GM12878 (cell line): ENCODE measurements around the gene SGO1. TPM values are rescaled to one million over a fixed set of nuclear protein-coding genes. Genes with fewer than 3 reads are reported as not detected.
A peak's percentile ranks its signal among the peaks of the same experiment; 100 is the strongest.

Experiments used
- BMI1 ChIP-seq: fragments of 450-650 bp; IDR thresholded peaks from 2 replicates; pipeline ENCODE4 v1.6.1; 2016; ENCODE audit warnings: mild to moderate bottlenecking, moderate library complexity, borderline replicate concordance
- ESRRA ChIP-seq: IDR thresholded peaks from 2 replicates; pipeline ENCODE4 v1.6.1; 2012; ENCODE audit warnings: mild to moderate bottlenecking, low read length, improper control_type of control experiment
- ETV6 ChIP-seq, 2 experiments: fragments of 450-650 bp in 1 of 2; IDR thresholded peaks in 1 of 2; conservative IDR thresholded peaks in 1 of 2; 2 replicates each; pipeline ENCODE4 v1.6.1; 2014; ENCODE audit warnings: antibody characterized with exemption in 1 of 2, borderline replicate concordance in 1 of 2, low read depth in 1 of 2, mild to moderate bottlenecking in 1 of 2, moderate library complexity in 1 of 2
- HDAC2 ChIP-seq: fragments of 200-600 bp; sonication (generic); IDR thresholded peaks from 2 replicates; pipeline ENCODE4 v1.6.1; 2017
- IKZF1 ChIP-seq: fragments of 450-650 bp; conservative IDR thresholded peaks from 2 replicates; pipeline ENCODE4 v1.6.1; 2017; ENCODE audit warnings: antibody characterized with exemption, mild to moderate bottlenecking
- JUNB ChIP-seq: IDR thresholded peaks from 2 replicates; pipeline ENCODE4 v1.6.1; 2016; ENCODE audit warnings: antibody characterized with exemption, mild to moderate bottlenecking
- NFXL1 ChIP-seq: fragments of 450-650 bp; IDR thresholded peaks from 2 replicates; pipeline ENCODE4 v1.6.1; 2017; ENCODE audit warnings: antibody characterized with exemption, mild to moderate bottlenecking, borderline replicate concordance
- NRF1 ChIP-seq: conservative IDR thresholded peaks from 2 replicates; pipeline ENCODE4 v1.6.1; 2011; ENCODE audit warnings: mild to moderate bottlenecking, low read depth, low read length, improper control_type of control experiment
- PAX5 ChIP-seq: IDR thresholded peaks from 2 replicates; pipeline ENCODE4 v1.6.1; 2011; ENCODE audit warnings: low read depth, low read length, borderline replicate concordance
- POLR2AphosphoS2 ChIP-seq: IDR thresholded peaks from 2 replicates; pipeline ENCODE4 v1.6.1; 2011; ENCODE audit warnings: low read depth, mild to moderate bottlenecking, low read length, improper control_type of control experiment, moderate library complexity
- POU2F2 ChIP-seq: IDR thresholded peaks from 3 replicates; pipeline ENCODE4 v1.6.1; 2011; ENCODE audit warnings: low read depth, mild to moderate bottlenecking, low read length, borderline replicate concordance
- RFX5 ChIP-seq: IDR thresholded peaks from 2 replicates; pipeline ENCODE4 v1.6.1; 2011; ENCODE audit warnings: low read depth, low read length, improper control_type of control experiment
- RUNX3 ChIP-seq: IDR thresholded peaks from 2 replicates; pipeline ENCODE4 v1.6.1; 2012; ENCODE audit warnings: low read length, inconsistent platforms
- SIX5 ChIP-seq: IDR thresholded peaks from 2 replicates; pipeline ENCODE4 v1.6.1; 2011; ENCODE audit warnings: mild to moderate bottlenecking, low read depth, low read length, moderate library complexity; ENCODE audit not compliant: severe bottlenecking
- TARDBP ChIP-seq: IDR thresholded peaks from 2 replicates; pipeline ENCODE4 v1.6.1; 2016; ENCODE audit warnings: borderline replicate concordance
- TCF3 ChIP-seq: IDR thresholded peaks from 2 replicates; pipeline ENCODE4 v1.6.1; 2012; ENCODE audit warnings: low read depth, mild to moderate bottlenecking, low read length, borderline replicate concordance; ENCODE audit not compliant: insufficient read depth
- USF2 ChIP-seq: IDR thresholded peaks from 2 replicates; pipeline ENCODE4 v1.6.1; 2011; ENCODE audit warnings: low read depth, low read length, improper control_type of control experiment, borderline replicate concordance
- WRNIP1 ChIP-seq: IDR thresholded peaks from 2 replicates; pipeline ENCODE4 v1.6.1; 2011; ENCODE audit warnings: low read depth, low read length, improper control_type of control experiment, borderline replicate concordance
- YY1 ChIP-seq: IDR thresholded peaks from 2 replicates; pipeline ENCODE4 v1.6.1; 2011; ENCODE audit warnings: low read depth, mild to moderate bottlenecking, low read length
- ZNF217 ChIP-seq: fragments of 450-650 bp; IDR thresholded peaks from 2 replicates; pipeline ENCODE4 v1.6.1; 2017; ENCODE audit warnings: antibody characterized with exemption, mild to moderate bottlenecking
- ZNF24 ChIP-seq: fragments of 450-650 bp; IDR thresholded peaks from 2 replicates; pipeline ENCODE4 v1.6.1; 2017; ENCODE audit warnings: antibody characterized with exemption, mild to moderate bottlenecking
- ZNF274 ChIP-seq: IDR thresholded peaks from one replicate; pipeline ENCODE4 v1.8.0; 2011; ENCODE audit not compliant: insufficient read length, insufficient read depth
- ZNF592 ChIP-seq: fragments of 450-650 bp; IDR thresholded peaks from 2 replicates; pipeline ENCODE4 v1.6.1; 2017; ENCODE audit warnings: mild to moderate bottlenecking, moderate library complexity
- ZZZ3 ChIP-seq: IDR thresholded peaks from 2 replicates; pipeline ENCODE4 v1.6.1; 2011; ENCODE audit warnings: low read depth; ENCODE audit not compliant: control insufficient read depth, insufficient read length
- polyA plus RNA-seq, 11 experiments: library from polyadenylated mRNA; depleted of rRNA in 4 of 11; unstranded in 6 of 11; stranded (reverse) in 5 of 11; fragments of >200 nt; fragmentation: Nextera tagmentation in 4 of 11; fragmentation: Illumina TruSeq in 1 of 11; extraction: Ambion mirVana in 4 of 11; extraction: Trizol in 1 of 11; gene quantifications; 1 replicate in 1 of 11; 2 replicates in 10 of 11; pipeline versions ENCODE4 v1.2.1 to v1.2.3, GENCODE V29; 2011 to 2016; ENCODE audit warnings: inconsistent platforms in 2 of 11, missing spikeins in 2 of 11, low read depth in 1 of 11
- total RNA-seq, 4 experiments: library from RNA; depleted of rRNA in 3 of 4; stranded (reverse); fragments of >200 nt in 3 of 4; fragmentation: Illumina TruSeq in 1 of 4; extraction: Trizol in 1 of 4; gene quantifications; 2 replicates each; pipeline versions ENCODE4 v1.2.1 to v1.2.3, GENCODE V29; 2013 to 2021
- TF ChIP-seq, protein P1 (sequence below): fragments of 450-650 bp; IDR thresholded peaks from 2 replicates; pipeline ENCODE4 v1.6.1; 2017; ENCODE audit warnings: low read depth, mild to moderate bottlenecking, moderate library complexity
- TF ChIP-seq, protein P2 (sequence below): IDR thresholded peaks from 2 replicates; pipeline ENCODE4 v1.6.1; 2012; ENCODE audit warnings: low read depth, low read length, improper control_type of control experiment

Gene SGO1
- total and polyA plus RNA-seq, 10 of the 15 experiments (the other 5 are each of a cell fraction or from before 2014, with no cell fraction given), result 10.9 to 46.2 (median 17.6) TPM

DNA sequence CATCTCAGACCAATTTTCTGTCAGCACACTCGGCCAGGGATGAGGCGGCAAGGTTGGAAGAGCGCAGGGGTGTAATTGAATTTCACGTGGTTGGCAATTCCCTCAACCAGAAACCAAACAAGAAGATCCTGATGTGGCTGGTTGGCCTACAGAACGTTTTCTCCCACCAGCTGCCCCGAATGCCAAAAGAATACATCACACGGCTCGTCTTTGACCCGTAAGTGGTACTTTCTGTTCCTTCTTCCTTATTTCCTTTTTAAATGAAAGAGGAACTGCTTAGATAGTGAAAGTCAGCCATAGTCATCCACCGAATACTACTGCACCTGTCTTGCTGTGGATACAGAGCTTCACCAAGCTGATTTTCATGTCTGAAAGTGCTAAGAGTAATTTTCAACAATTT lies 60.1 kb downstream of the SGO1 start (continued):
- TF ChIP-seq ZNF592 (no peak), IKZF1 (peak; percentile 94), RFX5 (no peak), POU2F2 (no peak), RUNX3 (peak; percentile 72), ZNF217 (no peak), POLR2AphosphoS2 (no peak), USF2 (no peak; the same call in 1 of the 2 replicates), YY1 (peak; percentile 77), ZZZ3 (no peak), NRF1 (no peak), HDAC2 (no peak), NFXL1 (no peak), BMI1 (no peak), SIX5 (no peak), ESRRA (no peak), ETV6 (conservative IDR thresholded peaks at IDR 0.05 in 1 of 2, IDR thresholded peaks at IDR 0.05 in 1 of 2; ENCODE audit: borderline replicate concordance in 1 of 2, low read depth in 1 of 2) (peak in 1 of 2 experiments; percentile 85; a peak in 2 of 4 replicates), PAX5 (peak; percentile 74), ZNF24 (no peak), TCF3 (peak; percentile 67; the same call in 1 of the 2 replicates), ZNF274 (no peak), JUNB (peak; percentile 22; the same call in 1 of the 2 replicates), TARDBP (no peak), WRNIP1 (no peak)
- TF ChIP-seq, protein P1, sequence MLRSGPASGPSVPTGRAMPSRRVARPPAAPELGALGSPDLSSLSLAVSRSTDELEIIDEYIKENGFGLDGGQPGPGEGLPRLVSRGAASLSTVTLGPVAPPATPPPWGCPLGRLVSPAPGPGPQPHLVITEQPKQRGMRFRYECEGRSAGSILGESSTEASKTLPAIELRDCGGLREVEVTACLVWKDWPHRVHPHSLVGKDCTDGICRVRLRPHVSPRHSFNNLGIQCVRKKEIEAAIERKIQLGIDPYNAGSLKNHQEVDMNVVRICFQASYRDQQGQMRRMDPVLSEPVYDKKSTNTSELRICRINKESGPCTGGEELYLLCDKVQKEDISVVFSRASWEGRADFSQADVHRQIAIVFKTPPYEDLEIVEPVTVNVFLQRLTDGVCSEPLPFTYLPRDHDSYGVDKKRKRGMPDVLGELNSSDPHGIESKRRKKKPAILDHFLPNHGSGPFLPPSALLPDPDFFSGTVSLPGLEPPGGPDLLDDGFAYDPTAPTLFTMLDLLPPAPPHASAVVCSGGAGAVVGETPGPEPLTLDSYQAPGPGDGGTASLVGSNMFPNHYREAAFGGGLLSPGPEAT, result peak; percentile 80
- TF ChIP-seq, protein P2, sequence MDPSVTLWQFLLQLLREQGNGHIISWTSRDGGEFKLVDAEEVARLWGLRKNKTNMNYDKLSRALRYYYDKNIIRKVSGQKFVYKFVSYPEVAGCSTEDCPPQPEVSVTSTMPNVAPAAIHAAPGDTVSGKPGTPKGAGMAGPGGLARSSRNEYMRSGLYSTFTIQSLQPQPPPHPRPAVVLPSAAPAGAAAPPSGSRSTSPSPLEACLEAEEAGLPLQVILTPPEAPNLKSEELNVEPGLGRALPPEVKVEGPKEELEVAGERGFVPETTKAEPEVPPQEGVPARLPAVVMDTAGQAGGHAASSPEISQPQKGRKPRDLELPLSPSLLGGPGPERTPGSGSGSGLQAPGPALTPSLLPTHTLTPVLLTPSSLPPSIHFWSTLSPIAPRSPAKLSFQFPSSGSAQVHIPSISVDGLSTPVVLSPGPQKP, result no peak
